Activated CD4-positive, alpha-beta T cell treated with anti-CD3 and anti-CD28 coated beads for 36 hours (primary cell): Measurements from ENCODE around the gene CBR3. TPM values are rescaled to one million over a fixed set of nuclear protein-coding genes. Genes with fewer than 3 reads are reported as not detected.
"Not testable (repeated sequence)": the region's sequence is repeated elsewhere in the genome, so short reads cannot be mapped to it uniquely, and the experiment has no call there.

Source experiments
- ATAC-seq: fragments of 200-7000 bp; cut with Tn5 transposase; one replicate; pipeline ENCODE4 v1.10.0; 2021; ENCODE audit warnings: mild to moderate bottlenecking, moderate library complexity
- CTCF ChIA-PET: fragments of 350-600 bp; sonication (Branson Sonifier 250); formaldehyde crosslinking; loops from one replicate; lab custom pipeline; 2021; ENCODE audit warnings: antibody characterized with exemption; lab: Charles Lee
- POLR2A ChIA-PET: fragments of 350-600 bp; sonication (Branson Sonifier 250); formaldehyde crosslinking; loops from one replicate; lab custom pipeline; 2021; ENCODE audit warnings: antibody characterized with exemption, inconsistent platforms; lab: Charles Lee
- DNase-seq: peaks from one replicate; pipeline ENCODE4 v3.0.0-alpha.2; 2020
- H3K27ac Mint-ChIP-seq: one replicate; pipeline ENCODE4 v1.8.0; 2021; ENCODE audit warnings: mixed read lengths
- H3K27me3 Mint-ChIP-seq: one replicate; pipeline ENCODE4 v1.8.0; 2021; ENCODE audit warnings: mixed read lengths
- H3K36me3 Mint-ChIP-seq: one replicate; pipeline ENCODE4 v1.8.0; 2021; ENCODE audit warnings: low read depth, mixed read lengths
- H3K4me1 Mint-ChIP-seq: one replicate; pipeline ENCODE4 v1.8.0; 2021; ENCODE audit warnings: mixed read lengths
- H3K4me3 Mint-ChIP-seq: one replicate; pipeline ENCODE4 v1.8.0; 2021; ENCODE audit warnings: mild to moderate bottlenecking, moderate library complexity, mixed read lengths
- H3K9me3 Mint-ChIP-seq: one replicate; pipeline ENCODE4 v1.8.0; 2021; ENCODE audit warnings: low read depth, mixed read lengths
- intact Hi-C, 2 experiments: fragments of 100-400 bp; cut with DNase I in 1 of 2; cut with micrococcal nuclease in 1 of 2; formaldehyde crosslinking; loops; one replicate each; pipeline versions ENCODE4 v1.14.2 to v1.15.1; 2022 to 2024; cut with DNase I, micrococcal nuclease
- total RNA-seq, 2 experiments: library from RNA; stranded (reverse); gene quantifications; one replicate each; pipeline ENCODE4 v1.2.3, GENCODE V29; 2021

CBR3 gene
- total RNA-seq, 2 experiments from 2014 or later: 12.5 to 16.8 TPM

DNA sequence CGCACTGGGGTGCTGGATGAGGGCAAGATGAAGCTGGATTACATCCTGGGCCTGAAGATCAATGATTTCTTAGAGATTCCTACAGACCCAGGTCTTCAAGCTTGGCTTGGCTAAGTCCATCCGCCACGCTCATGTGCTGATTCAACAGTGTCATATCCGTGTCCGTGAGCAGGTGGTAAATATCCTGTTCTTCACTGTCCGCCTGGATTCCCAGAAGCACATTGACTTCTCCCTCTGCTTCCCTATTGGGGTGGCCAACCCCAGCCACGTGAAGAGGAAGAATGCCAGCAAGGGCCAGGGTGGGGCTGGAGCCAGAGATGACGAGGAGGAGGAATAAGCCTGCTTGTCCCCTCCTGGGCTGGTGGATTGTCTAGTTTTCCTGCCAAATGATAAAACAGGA, 2.2 kb upstream of the CBR3 start:
- ATAC-seq: no peak
- no peak overlapping the region for H3K27ac Mint-ChIP-seq
- H3K4me1 Mint-ChIP-seq: peaks cover 23% of the 10 kb centered on the region
- intact Hi-C loops: loop anchor here in 1 of 2 experiments (10.0 kb wide), 1 partner anchor 1198 kb away; no protein-coding TSS in a partner anchor
- peaks cover 2% of the 10 kb centered on the region for H3K36me3 Mint-ChIP-seq
- no peaks in the 10 kb centered on the region for H3K27me3 Mint-ChIP-seq
- CTCF ChIA-PET: no interaction called here
- no peak overlapping the region for H3K4me3 Mint-ChIP-seq
- H3K9me3 Mint-ChIP-seq: no peaks in the 10 kb centered on the region
- POLR2A ChIA-PET: no interaction called here
- no peak for DNase-seq

DNA sequence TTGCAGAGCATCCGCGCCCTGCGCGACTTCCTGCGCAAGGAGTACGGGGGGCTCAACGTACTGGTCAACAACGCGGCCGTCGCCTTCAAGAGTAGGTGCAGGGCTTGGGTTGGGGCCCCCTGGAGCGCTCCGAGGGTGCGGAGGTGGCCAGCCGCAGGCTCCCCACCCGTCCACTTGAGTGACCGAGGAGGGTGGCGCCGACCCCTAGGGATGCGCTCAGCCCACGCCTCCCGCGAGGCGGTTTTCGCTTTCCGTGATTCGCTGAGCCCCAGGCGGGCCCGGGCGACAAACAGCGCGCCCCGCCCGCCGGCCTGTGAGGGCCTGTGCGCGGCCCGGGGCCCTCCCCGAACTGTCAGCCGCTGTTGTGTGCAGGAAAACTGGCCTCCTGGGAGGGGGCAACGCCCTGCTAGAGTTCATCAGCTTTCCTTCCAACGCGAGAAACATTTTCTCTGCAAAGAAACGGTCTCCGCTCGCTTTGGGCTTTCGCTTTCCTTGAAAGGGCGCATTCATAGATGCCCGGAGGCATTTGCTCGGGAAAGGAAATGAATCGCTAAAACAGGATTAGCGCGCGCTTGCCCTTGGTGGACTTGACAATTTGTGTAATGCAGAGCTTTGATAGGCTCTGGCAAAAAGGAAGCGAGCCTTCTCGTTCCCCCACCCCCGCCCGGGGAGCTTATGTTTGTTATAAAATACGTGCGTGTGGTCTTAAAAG, 668 bp downstream of the CBR3 start:
- ChIA-PET CTCF (interaction anchor here (0.6 to 2.0 kb wide), 7 partner anchors 14 to 195 kb away, joined by 3 to 10 read pairs (median 3); no protein-coding TSS in a partner anchor), POLR2A (interaction anchor here (0.8 kb wide), 1 partner anchor 174 kb away, joined by 4 read pairs; no protein-coding TSS in a partner anchor)
- H3K27me3 Mint-ChIP-seq: no peaks in the 10 kb centered on the region
- peaks cover 4% of the 10 kb centered on the region for H3K36me3 Mint-ChIP-seq
- ATAC-seq (peak; percentile 73), DNase-seq (peak; percentile 78)
- peak overlapping the region; percentile 87 for H3K4me3 Mint-ChIP-seq
- no peaks in the 10 kb centered on the region for H3K9me3 Mint-ChIP-seq
- intact Hi-C loops: loop anchor here (1.0 to 10.0 kb wide), 4 partner anchors 21 to 1201 kb away; partner anchors contain the start of genes DOP1B (in 2 of the 2), MORC3 (in 1 of the 2) and SETD4 (in 1 of the 2)
- peaks cover 22% of the 10 kb centered on the region for H3K4me1 Mint-ChIP-seq
- H3K27ac Mint-ChIP-seq: peak overlapping the region; percentile 78

DNA sequence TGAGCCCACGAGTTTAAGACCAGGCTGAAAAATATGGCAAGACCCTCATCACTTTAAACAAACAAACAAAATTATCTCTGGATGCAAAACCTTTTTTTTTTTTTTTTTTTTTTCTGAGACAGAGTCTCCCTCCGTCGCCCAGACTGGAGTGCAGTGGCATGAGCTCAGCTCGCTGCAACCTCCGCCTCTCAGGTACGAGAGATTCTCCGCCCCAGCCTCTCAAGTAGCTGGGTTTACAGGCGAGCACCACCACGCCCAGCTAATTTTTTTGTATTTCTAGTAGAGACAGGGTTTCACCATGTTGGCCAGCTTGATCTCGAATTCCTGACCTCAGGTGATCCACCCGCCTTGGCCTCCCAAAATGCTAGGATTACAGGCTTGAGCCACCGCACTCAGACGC, 4.9 kb downstream of the CBR3 start:
- H3K27ac Mint-ChIP-seq, DNase-seq, POLR2A ChIA-PET, H3K4me3 Mint-ChIP-seq, H3K36me3 Mint-ChIP-seq, ATAC-seq, H3K27me3 Mint-ChIP-seq, H3K9me3 Mint-ChIP-seq: not testable (repeated sequence)
- intact Hi-C loops: loop anchor here (2.0 to 10.0 kb wide), 5 partner anchors 118 to 1205 kb away; partner anchors contain the start of gene CHAF1B (in 1 of the 2)
- peaks cover 18% of the 10 kb centered on the region for H3K4me1 Mint-ChIP-seq
- CTCF ChIA-PET: interaction anchor here (0.6 to 1.7 kb wide), 11 partner anchors 10 to 283 kb away, joined by 3 to 5 read pairs (median 4); no protein-coding TSS in a partner anchor

DNA sequence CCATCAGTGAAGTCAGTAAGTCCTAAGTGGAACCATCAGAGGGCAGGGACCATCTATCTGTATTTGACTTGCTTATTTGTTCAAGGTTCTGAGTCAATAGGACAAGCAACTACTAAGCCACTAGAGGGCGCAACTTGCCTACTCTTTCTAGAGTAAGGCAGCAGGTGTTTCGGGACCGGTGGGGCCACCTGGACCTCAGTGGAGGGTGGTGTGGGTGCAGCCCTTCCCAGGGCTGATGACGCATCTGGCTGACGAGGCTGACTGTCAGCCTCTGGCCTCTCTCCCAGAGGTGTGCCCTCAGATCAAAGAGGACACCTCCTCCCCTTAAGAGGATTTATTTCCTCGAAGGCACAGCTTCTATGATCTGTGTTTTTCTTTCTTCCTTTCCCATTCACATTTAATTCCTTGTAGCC, 6.6 kb downstream of the CBR3 start:
- H3K9me3 Mint-ChIP-seq: no peaks in the 10 kb centered on the region
- ATAC-seq: peak; percentile 96
- ChIA-PET POLR2A (no interaction called here), CTCF (interaction anchor here (0.5 to 1.7 kb wide), 15 partner anchors 8 to 288 kb away, joined by 3 to 8 read pairs (median 3); no protein-coding TSS in a partner anchor)
- H3K36me3 Mint-ChIP-seq: peaks cover 14% of the 10 kb centered on the region
- intact Hi-C loops: loop anchor here (1.0 to 5.0 kb wide), 7 partner anchors 15 to 786 kb away; partner anchors contain the start of genes CHAF1B (in 1 of the 2) and DOP1B (in 1 of the 2)
- peak overlapping the region; percentile 29 for H3K27ac Mint-ChIP-seq
- DNase-seq: peak; percentile 92
- no peaks in the 10 kb centered on the region for H3K27me3 Mint-ChIP-seq
- H3K4me1 Mint-ChIP-seq: peaks cover 25% of the 10 kb centered on the region
- no peak overlapping the region for H3K4me3 Mint-ChIP-seq

DNA sequence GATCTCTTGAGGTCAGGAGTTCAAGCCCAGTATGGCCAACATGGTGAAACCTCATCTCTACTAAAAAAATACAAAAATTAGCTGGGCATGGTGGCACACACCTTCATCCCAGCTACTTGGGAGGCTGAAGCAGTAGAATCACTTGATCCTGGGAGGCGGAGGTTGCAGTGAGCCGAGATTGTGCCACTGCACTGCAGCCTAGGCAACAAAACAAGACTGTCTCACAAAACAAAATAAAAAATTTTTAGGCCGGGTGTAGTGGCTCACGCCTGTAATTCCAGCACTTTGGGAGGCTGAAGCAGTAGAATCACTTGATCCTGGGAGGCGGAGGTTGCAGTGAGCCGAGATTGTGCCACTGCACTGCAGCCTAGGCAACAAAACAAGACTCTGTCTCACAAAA, 9.4 kb downstream of the CBR3 start:
- H3K4me1 Mint-ChIP-seq: peaks cover 22% of the 10 kb centered on the region
- intact Hi-C loops: loop anchor here in 1 of 2 experiments (5.0 kb wide), 3 partner anchors 113 to 783 kb away; partner anchors contain the start of gene CHAF1B
- POLR2A ChIA-PET: not testable (repeated sequence)

DNA sequence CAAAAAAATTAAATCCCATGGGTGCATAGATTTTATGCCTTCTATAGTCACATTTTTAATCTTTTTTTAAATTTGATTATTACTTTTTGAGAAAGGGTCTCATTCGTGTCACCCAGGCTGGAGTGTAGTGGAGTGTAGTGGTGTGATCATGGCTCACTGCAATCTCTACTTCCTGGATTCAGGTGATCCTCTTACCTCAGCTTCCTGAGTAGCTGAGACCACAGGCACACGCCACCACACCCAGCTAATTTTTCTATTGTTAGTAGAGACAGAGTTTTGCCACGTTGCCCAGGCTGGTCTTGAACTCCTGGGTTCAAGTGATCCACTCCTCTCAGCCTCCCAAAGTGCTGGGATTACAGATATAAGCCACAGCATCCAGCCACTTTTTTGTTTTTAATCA, 10.4 kb downstream of the CBR3 start:
- ChIA-PET POLR2A (no interaction called here), CTCF (interaction anchor here (1.4 kb wide), 1 partner anchor 8 kb away, joined by 3 read pairs; no protein-coding TSS in a partner anchor)
- peaks cover 10% of the 10 kb centered on the region for H3K36me3 Mint-ChIP-seq
- H3K27ac Mint-ChIP-seq: no peak overlapping the region
- ATAC-seq: no peak
- no peaks in the 10 kb centered on the region for H3K27me3 Mint-ChIP-seq
- H3K4me1 Mint-ChIP-seq: peaks cover 30% of the 10 kb centered on the region
- intact Hi-C loops: no loop called here
- H3K9me3 Mint-ChIP-seq: no peaks in the 10 kb centered on the region
- no peak overlapping the region for H3K4me3 Mint-ChIP-seq
- no peak for DNase-seq

More for the DNA sequence above, 9.4 kb downstream of the CBR3 start:
- peaks cover 10% of the 10 kb centered on the region for H3K36me3 Mint-ChIP-seq
- H3K27me3 Mint-ChIP-seq, DNase-seq, H3K27ac Mint-ChIP-seq, ATAC-seq, H3K9me3 Mint-ChIP-seq, H3K4me3 Mint-ChIP-seq: not testable (repeated sequence)
- CTCF ChIA-PET: interaction anchor here (1.4 kb wide), 1 partner anchor 9 kb away, joined by 3 read pairs; no protein-coding TSS in a partner anchor

DNA sequence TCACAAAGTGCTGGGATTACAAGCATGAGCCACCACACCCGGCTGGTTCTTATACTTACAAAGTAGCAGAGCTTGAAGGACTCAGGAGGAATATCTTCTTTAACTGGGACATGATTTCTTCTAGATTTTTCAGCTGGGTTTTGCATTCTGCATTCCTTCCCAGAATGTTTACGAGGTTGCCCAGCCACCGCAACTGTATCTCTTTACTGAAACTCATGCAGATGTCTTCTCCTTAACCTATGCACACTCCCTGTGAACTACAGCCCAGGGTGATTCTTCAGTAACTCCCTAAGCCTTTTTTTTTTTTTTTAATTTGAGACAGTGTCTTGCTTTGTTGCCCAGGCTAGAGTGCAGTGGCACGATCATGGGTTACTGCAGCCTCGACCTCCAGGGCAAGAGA, 13.0 kb downstream of the CBR3 start:
- Mint-ChIP-seq H3K9me3 (no peaks in the 10 kb centered on the region), H3K27ac (no peak overlapping the region), H3K4me1 (peaks cover 24% of the 10 kb centered on the region), H3K36me3 (peaks cover 6% of the 10 kb centered on the region), H3K27me3 (no peaks in the 10 kb centered on the region), H3K4me3 (no peak overlapping the region)
- CTCF ChIA-PET: interaction anchor here (1.1 to 1.2 kb wide), 2 partner anchors 63 to 175 kb away, joined by 4 to 7 read pairs; no protein-coding TSS in a partner anchor
- no peak for DNase-seq
- intact Hi-C loops: no loop called here
- ATAC-seq: no peak
- POLR2A ChIA-PET: no interaction called here

DNA sequence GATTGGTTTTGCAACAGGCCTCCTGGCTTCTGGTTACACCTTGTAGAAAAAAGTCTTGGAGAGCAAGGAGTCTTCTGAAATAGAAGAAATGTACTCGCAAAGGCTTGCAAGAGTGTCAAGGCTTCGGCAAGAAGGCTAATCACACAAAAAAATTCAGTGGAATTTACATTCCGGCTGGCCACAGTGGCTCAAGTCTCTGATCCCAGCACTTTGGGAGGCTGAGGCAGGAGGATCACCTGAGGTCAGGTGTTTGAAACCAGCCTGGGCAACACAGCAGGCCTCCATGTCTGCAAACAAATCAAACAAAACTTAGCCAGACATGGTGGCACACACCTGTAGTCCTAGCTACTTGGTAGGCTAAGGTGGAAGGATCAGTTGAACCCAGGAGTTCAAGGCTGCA, 14.0 kb downstream of the CBR3 start:
- Mint-ChIP-seq H3K9me3 (no peaks in the 10 kb centered on the region), H3K4me3 (no peak overlapping the region), H3K27me3 (no peaks in the 10 kb centered on the region), H3K4me1 (peaks cover 30% of the 10 kb centered on the region), H3K36me3 (peaks cover 6% of the 10 kb centered on the region), H3K27ac (no peak overlapping the region)
- ChIA-PET CTCF (interaction anchor here (0.6 to 1.7 kb wide), 4 partner anchors 8 to 54 kb away, joined by 3 to 4 read pairs (median 4); no protein-coding TSS in a partner anchor), POLR2A (no interaction called here)
- no peak for DNase-seq
- ATAC-seq: no peak
- intact Hi-C loops: no loop called here

DNA sequence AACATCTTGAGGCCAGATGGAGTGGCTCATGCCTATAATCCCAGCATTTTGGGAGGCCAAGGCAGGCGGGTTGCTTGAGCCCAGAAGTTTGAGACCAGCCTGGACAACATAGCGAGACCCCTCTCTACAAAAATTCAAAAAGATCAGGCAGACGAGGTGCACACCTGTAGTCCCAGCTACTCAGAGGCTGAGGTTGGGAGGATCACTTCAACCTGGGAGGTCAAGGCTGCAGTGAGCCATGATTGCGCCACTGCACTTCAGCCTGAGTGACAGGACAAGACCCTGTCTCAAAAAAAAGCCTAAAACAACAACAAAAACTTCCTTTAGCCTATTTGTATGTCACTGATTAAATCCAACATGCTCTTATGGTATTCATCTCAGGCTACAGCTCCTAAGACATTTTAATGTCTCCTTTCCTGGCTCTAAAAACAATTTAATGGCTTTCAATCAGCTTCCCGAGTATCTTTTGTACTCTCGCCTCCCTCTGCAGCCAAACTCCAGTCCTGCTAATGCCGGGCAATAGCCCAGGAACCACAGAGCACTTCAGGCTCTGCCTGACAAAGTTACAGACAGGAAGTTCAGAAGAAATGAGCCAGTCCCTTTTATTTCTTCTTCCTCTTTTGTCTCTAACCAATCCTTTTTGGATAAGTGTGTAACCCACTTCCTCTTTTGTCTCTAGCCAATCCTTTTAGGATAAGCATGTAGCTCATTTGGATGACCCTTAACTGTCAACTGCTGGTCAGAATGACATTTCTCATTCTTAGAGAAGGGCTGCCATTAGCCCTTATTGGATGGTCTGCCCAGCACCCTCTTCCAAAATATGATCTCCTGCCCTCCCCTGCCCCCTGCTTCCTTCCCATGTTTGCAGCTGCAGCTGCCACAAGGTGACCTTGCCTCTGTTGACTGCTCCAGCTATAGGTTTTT, 15.2 kb downstream of the CBR3 start:
- no peaks in the 10 kb centered on the region for H3K27me3 Mint-ChIP-seq
- no peak overlapping the region for H3K4me3 Mint-ChIP-seq
- peaks cover 31% of the 10 kb centered on the region for H3K4me1 Mint-ChIP-seq
- no peaks in the 10 kb centered on the region for H3K9me3 Mint-ChIP-seq
- H3K36me3 Mint-ChIP-seq: peaks cover 6% of the 10 kb centered on the region
- no peak overlapping the region for H3K27ac Mint-ChIP-seq
- ATAC-seq (peak; percentile 37), DNase-seq (no peak)
- POLR2A ChIA-PET: no interaction called here
- CTCF ChIA-PET: interaction anchor here (0.6 to 1.7 kb wide), 11 partner anchors 8 to 180 kb away, joined by 3 to 5 read pairs (median 3); partner anchors contain the start of gene CBR1
- intact Hi-C loops: no loop called here

DNA sequence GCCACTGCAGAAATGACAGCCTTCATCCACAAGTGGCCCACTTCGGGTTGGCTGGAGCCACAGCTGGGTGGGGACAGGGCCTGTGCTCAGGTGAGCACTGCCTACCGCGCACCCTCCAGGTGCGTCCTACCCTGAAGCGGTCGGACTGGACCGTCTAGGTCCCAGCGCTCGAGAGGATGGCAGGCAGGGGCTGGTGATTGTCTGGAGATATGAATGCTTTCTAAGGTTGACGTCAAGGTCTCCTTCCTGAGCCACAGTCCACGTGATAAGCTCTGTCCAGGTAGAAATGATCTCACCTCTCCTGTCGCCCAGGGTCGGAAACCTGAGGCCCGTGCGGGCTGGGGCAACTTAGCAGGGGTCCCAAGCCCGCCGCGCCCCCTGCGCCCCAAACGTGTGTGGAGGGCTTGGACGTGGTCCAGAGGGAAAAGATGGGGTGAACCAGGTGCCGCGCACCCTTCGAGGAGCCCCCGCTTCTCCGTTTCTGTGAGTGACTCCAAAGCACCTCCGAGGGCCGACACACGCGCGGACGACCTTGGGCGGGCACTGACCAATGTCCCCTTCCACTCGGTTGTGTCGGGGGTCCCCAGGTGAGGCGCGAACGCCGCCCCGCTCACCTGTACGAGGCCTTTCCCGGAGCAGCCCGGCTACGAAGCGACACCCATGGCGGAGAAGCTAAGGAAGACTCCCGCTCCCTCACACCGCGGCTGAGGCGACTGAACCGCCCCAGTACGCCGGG, 20.9 kb downstream of the CBR3 start:
- DNase-seq (no peak), ATAC-seq (no peak)
- Mint-ChIP-seq H3K36me3 (no peaks in the 10 kb centered on the region), H3K27me3 (no peaks in the 10 kb centered on the region), H3K4me3 (peak overlapping the region; percentile 77), H3K9me3 (no peaks in the 10 kb centered on the region), H3K4me1 (peaks cover 23% of the 10 kb centered on the region), H3K27ac (no peak overlapping the region)
- intact Hi-C loops: loop anchor here (1.0 to 5.0 kb wide), 10 partner anchors 14 to 1212 kb away; partner anchors contain the start of genes CBR3 (in 2 of the 2), CHAF1B (in 2 of the 2), MORC3 (in 2 of the 2) and SETD4 (in 2 of the 2)
- CTCF ChIA-PET: interaction anchor here (0.6 to 1.4 kb wide), 4 partner anchors 15 to 272 kb away, joined by 4 to 7 read pairs (median 4); no protein-coding TSS in a partner anchor
- POLR2A ChIA-PET: interaction anchor here (0.5 to 1.9 kb wide), 3 partner anchors 22 to 167 kb away, joined by 5 to 9 read pairs (median 5); partner anchors contain the start of gene MORC3
